CD4-positive, alpha-beta T cell treated with Interferon gamma for 1 hour (primary cell): ENCODE results near the gene MOG.
A peak's percentile ranks its signal among the peaks of the same experiment; 100 is the strongest.

Source experiments
- DNase-seq: peaks from one replicate; pipeline ENCODE4 v3.0.0-alpha.2; 2020

Gene MOG

DNA sequence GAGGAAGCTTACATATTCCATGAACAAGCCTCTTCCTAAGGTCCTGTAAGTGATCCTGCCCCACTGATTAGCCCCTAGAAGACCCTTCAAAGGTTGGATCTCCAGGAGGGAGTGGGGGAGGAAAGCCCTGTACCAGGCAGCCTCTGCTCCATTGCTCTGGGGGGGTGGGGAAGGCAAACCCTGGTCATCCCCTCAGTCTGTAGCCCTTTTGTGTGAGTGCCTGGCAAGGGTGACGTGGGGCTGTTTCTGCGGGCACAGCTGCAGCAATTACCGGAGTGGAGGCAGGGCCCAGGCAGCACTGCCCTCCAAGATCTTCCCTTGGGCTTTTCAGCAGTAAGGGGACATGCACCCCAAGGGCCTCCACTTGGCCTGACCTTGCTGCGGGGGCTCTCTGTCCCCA is at the start of gene MOG:
Gene MOG (plus strand): TSS at position 295 of the 400 bp plus-strand sequence. CDS start 118 bp downstream, outside the sequence.
- DNase-seq = no peak

DNA sequence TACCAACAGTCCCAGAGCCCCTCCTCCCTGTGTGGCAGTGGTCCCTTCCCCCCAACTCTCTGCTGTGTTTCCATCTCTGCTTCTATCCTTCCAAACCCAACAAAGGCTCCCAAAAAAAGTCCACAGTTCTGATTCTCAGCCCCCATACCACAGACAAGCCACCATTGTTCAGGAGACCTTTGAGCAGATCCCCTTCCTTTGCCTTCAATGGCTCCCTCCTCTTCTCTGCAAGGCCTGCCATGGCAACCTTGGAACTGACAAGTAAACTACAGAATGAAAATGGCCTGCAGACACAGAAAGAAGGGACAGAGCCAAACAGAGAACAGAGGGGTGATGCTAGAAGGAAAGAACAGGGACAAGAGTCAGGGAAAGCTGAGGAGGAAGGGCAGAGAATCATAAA is 48.8 kb upstream of the MOG start:
- DNase-seq = no peak

DNA sequence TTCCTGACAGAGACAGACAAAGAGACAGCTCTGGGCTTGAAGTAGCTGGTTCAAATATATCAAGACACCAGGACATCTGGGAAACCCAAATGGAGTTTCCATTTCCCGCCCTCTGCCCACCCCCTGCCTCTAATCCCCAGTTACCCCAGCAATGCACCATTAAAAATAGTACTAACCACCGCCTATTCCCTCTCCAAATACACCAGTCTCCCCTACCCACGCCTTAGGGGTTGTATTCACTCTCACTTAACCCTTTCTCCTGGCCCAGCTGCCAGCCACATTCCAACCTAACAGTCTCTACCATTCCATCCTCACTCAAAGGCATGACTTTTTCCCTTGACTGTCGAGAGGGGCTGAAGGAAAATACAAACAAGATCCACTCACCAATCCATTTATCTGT is 46.4 kb upstream of the MOG start:
- no peak for DNase-seq

DNA sequence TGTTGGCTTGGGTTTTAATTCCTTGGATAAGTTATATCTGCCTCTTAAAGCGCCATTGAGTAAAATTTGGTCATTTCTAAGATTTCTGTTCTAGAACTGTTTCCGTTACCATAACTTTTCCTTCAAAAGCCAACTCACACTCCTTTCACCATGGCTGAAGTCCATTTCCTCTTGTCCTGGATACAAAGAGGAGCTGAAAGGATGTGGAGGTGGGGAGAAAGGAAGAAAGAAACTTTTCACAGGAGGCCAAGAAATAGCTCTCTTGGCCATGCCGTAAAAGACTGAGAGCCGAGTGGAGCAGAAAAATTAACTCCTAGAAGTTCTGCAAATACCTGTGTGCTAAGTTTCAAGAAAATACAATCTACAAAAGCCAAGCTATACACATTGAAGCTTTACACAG is 45.5 kb upstream of the MOG start:
- no peak for DNase-seq

DNA sequence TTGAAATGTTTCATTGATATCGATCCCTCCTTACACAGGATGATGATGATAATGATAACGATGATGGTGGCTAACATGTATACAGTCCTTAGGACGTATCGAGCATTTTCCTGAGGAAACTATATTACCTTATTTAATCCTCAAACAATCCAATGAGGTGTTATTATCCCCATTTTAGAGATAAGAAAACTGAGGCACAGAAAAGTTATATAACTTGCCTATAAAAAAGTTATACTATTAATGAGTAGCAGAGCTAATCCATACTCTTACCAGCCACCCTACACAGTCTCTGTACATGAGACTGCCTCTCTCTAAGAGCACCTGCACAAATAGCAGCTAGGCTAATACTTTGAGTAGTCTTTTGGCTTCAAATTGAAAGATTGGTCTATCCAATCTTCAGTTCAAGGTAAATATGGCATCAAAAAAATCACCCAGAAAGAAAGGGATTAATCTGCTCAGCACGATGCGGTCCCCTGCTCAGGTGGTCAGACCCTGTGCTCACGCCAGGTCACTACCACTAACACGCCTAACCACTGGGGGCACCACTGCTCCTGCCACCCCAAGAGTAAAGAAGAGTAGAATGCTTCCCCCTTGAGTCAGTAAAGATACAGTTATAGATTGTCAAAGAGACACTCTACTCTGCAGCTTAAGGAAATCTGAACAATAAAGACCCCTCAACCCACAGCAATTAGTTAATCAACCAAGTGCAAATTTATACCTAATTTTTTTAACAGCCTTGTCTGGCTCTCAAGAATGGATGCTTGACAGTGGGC is 38.9 kb upstream of the MOG start:
- no peak for DNase-seq

GRCh38 chr6:29619578-29620160 is 37.2 kb upstream of the MOG start:
- DNase-seq = no peak

GRCh38 chr6:29620630-29621029 is 36.3 kb upstream of the MOG start:
- no peak for DNase-seq

DNA sequence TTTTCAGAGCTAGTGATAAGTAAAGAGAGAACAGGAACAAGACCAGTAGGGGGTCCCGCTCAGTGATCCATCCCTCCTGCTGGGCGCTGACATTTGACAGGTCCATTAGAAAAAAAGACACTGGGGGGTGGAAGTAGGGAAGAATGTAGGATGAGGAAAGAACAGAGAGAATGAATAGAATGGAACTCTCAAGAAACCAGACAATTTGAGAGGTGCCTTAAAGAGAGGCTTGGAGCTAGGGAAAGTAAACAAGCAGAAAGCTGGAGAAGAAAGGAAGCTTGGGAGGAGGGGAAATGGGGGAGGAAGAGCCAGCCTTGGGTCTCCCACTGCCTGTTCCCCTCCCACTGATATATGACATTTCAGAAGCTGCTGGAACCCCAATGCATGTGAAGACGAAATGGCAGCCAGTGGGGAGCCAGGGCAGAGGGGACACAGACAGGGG is 32.4 kb upstream of the MOG start:
- DNase-seq = no peak

- DNase-seq = no peak
Observed at GRCh38 chr6:29625337-29625930, 31.5 kb upstream of the MOG start.

DNA sequence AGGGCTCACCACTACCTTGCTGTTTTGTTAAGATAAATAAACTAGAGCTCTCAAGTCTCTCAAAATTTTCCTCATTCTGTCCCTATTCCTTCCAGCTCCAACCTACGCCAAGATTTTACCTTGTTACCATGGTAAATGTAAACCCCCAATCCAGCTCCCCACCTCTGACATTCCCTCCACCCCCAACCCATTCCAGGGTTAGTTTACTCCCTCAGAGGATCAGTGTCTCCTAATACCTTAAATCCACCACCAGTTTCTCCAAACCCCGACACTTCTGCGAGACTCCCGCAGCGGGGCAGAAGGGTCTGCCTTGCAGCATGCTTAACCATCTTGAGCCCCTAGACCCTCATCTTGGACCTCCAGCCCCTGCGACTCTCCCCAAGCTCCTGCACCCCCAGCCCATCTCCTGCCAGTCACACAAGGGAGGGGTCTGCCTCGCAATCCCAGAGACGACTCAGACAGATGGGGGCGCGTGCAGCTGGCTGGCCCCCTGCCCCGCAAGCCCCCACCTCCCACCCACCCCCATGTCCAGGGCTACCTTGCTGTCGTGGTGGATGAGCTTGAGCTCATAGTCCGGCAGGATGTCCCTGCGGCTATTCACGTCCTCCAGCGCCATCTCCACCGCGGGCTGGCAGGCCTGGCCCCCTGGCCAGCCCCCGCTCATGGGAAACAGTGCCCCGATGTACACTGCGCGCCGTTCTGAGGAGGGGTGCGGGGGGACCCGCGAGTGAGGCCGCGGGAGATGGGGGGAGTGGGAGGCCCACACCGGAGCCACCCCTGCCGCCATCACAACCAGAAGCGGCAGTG is 29.7 kb upstream of the MOG start:
- no peak for DNase-seq

DNA sequence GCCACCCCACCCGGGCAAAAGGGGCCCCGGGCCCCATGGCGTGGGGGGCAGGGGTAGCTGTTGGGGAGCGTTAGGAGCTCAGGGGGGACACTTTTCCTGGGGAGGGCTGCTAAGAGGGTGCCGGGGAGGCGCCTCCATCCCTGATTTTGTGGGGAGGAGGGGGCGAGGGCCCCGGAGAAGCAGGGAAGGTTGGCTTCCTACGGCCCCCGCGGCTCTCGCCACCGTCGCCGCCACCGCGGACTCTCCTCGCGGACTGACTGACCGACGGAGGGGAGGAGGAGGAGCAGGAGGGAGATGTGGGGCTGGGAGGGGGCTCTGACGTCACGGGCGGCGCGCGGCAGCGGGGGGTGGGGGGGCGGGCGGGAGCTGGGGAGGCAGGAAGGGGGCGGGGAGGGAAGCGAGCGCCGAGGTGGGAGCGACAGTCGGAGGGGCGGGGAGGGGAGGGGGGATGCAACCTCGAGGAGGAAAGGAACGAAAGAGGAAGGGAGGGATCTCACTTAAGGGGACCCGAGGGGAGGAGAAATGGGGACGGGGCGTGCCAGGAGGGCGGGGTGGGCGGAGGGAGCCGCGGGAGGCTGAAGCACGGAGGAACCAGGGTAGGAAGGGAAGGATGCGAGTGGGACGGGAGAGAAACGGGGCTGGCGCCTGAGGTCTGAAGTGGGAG is 29.0 kb upstream of the MOG start:
- peak; percentile 66 for DNase-seq

- DNase-seq = peak; percentile 46
Observed at GRCh38 chr6:29628419-29629281, 28.2 kb upstream of the MOG start.

- no peak for DNase-seq
Observed at GRCh38 chr6:29629571-29629970, 27.3 kb upstream of the MOG start.

GRCh38 chr6:29630315-29630714 is 26.6 kb upstream of the MOG start:
- no peak for DNase-seq

DNA sequence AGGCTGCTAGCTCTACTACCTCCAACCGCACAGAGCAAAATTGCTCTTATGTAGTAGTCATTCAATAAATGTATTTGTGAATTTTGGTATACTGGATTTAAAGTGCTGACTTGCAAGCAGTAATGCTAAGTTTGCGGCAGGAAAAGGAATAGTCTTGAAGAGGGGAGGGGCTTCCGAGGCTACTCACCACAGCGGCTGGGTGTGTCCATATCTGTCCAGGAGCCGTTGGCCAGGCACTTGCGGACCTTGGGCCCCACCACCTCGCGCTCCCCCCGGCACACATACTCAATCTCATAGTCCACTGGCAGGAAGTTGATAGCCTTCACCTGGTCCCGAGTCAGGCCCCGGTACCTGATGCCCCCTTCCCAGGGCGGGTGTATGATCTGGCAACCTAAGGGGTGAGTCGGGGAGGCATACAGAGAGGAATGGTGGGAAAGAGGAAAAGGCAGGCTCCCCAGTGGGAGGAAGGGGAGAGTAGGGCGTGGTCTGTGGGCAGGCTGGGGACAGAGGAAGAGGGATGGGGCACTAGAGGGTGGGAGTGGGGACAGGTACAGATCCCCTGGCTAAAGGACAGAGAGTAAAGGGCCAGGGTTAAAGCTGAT is 25.6 kb upstream of the MOG start:
- DNase-seq = no peak

GRCh38 chr6:29631860-29632731 is 24.8 kb upstream of the MOG start:
- peak; percentile 70 for DNase-seq

DNA sequence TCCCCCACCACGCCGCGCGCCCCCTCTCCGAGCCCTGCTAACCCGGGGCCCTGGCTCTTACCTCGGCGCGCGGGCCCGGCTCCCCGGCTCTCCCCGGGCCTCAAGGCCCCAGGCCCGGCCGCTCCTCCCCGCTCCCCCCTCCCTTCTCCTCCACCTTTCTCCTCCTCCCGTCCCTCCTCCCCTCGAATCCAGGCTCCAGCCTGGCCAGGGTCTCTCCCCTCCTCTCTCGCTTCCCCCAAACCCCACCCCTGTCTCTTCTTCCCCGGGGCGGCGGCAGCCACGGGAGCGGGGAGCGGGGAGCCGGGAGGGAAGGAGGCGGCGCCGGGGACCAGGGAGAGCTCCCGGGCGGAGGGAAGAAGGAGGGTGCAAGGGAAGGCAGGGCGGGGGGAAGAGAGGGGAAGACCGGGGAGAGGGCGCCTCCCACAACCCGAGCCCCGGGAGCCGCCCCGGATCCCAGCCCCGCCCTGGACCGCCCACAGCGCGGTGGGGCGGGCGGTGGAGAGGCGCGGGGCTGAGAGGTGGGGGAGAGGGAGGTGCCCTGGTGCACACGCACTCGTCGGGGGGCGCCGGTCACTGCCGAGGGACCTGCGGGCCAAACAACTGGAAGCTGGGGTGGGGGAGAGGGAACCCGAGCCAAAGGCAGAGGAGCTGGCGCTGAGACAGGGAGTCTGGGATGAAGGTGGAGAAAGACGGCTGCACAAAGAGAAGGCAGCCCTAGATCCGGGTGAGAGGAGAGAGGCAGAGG is 23.9 kb upstream of the MOG start, which contains the start of gene GABBR1:
Gene GABBR1 (minus strand): TSS at position 395 of the 745 bp plus-strand sequence. CDS start 798 bp downstream, outside the sequence.
- DNase-seq = peak; percentile 69

GRCh38 chr6:29633534-29633905 is 23.4 kb upstream of the MOG start:
- no peak for DNase-seq

GRCh38 chr6:29637247-29637646 is 19.6 kb upstream of the MOG start:
- no peak for DNase-seq
